Left ventricle myocardium superior (tissue), 1 donor: Measurements from ENCODE around the gene SDC3. TPM values are rescaled to one million over a fixed set of nuclear protein-coding genes. Genes with fewer than 3 reads are reported as not detected.

Experiments used
- ATAC-seq: fragments of 200-7000 bp; cut with Tn5 transposase; one replicate; pipeline ENCODE4 v1.9.1; 2020; ENCODE audit warnings: mild to moderate bottlenecking, moderate library complexity
- DNase-seq: peaks from one replicate; pipeline ENCODE4 v3.0.0-alpha.2; 2020
- intact Hi-C: fragments of 100-400 bp; cut with micrococcal nuclease; formaldehyde crosslinking; loops from one replicate; pipeline ENCODE4 v1.11.0; 2022
- total RNA-seq: library from RNA; stranded (reverse); fragmentation: NEBNext Ultra II Directional; extraction: Animal tissue kit (Norgen Biotek cat#: 25700); gene quantifications from one replicate; pipeline ENCODE4 v1.2.1, GENCODE V29; 2021
- donor health status: DM: no; HTN: yes; CAD: no; lungs with severe emphysema.

SDC3 gene
- total RNA-seq, 1 donor from 2014 or later, result 19.6 TPM

- intact Hi-C loops, result no loop called here
- ATAC-seq (no peak), DNase-seq (no peak)
Measured at GRCh38 chr1:30895944-30896660, 12.5 kb downstream of the SDC3 start.

DNA sequence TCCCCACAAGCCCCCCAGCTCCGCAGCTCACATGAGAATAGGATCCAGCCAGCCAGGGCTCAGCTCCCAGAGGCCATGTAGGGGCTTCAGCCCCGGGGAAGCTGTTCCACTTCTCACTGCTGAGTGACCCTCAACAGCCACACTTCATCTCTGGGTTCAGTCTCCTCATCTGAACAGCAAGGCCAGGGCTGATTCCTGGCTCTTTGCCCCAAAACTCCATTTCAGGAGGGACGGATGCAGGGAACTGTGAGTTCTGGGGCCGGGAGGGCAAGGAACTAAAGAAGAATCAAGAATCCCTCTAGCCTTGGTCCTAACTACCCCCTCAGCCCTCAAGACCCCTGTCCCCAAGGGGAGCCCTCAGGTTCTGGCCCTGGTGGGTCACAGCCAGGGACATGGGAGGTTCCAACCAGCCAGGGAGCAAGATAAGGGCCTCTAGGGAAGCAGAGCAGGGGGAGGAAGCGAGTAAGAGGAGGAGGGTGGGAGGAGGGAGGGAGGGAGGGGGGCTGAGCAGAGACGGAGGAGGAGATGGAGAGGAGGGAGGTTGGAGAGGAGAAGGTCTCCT lies 13.1 kb downstream of the SDC3 start:
- DNase-seq, result no peak
- peak; percentile 27 for ATAC-seq
- intact Hi-C loops, result no loop called here

- intact Hi-C loops, result no loop called here
- ATAC-seq (no peak), DNase-seq (no peak)
Measured at GRCh38 chr1:30894508-30894973, 14.0 kb downstream of the SDC3 start.

- no peak for DNase-seq
- intact Hi-C loops, result no loop called here
- ATAC-seq, result no peak
Measured at GRCh38 chr1:30893776-30894507, 14.6 kb downstream of the SDC3 start.

- ATAC-seq (no peak), DNase-seq (no peak)
- intact Hi-C loops, result no loop called here
Measured at GRCh38 chr1:30892671-30893073, 15.9 kb downstream of the SDC3 start.

DNA sequence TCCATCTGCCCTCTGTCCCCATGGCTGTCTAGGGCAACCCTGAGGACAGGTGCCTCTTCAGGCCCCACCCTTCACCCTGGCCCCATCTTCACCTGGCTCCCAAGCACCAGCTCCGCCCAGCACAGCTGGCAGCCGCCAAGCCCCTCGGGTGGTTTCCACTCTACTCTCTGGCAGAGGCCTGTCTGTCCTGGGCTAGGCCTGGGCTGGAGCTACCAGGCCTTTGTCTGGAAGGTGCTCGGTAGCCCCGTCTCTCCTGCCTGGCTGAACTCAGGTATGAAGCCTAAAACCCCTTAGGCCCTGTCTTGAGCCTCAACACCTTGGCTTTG lies 17.4 kb downstream of the SDC3 start:
- DNase-seq, result no peak
- no peak for ATAC-seq
- intact Hi-C loops, result no loop called here

DNA sequence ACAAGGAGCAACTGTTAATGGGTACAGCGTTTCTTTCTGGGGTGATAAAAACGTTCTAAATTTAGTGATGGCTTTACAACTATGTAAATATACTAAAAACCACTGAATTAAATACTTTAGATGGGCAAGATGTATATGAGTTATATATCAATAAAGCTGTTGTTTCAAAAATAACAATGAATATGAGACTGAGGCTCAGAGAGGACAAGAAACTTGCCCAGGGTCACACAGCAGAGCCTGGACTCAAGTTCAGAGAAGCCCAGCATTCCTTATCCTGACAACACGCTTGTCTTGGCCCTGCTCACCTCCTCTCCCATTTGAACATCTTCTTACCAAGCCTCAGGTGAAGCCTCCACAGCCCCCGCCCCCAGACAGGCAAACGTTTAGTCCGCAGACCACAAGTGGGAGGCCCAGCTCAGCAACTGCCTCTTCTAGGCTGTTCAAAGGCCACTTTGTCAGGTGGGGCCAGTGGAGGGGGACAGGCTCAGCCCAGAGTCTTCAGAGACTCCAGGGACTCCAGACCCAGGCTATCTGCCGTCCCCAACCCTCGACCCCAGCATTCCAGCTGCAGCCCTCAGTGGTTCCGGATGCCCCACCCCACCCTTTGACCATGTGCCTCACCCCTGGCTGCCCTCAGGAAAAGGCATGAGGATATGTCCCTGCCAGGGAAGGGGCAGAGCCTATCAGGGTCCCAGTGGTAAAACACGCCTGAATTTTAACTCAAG lies 17.9 kb downstream of the SDC3 start:
- DNase-seq, result no peak
- no peak for ATAC-seq
- intact Hi-C loops, result no loop called here

GRCh38 chr1:30889511-30889910 lies 19.0 kb downstream of the SDC3 start:
- no peak for ATAC-seq
- no peak for DNase-seq
- intact Hi-C loops, result no loop called here

DNA sequence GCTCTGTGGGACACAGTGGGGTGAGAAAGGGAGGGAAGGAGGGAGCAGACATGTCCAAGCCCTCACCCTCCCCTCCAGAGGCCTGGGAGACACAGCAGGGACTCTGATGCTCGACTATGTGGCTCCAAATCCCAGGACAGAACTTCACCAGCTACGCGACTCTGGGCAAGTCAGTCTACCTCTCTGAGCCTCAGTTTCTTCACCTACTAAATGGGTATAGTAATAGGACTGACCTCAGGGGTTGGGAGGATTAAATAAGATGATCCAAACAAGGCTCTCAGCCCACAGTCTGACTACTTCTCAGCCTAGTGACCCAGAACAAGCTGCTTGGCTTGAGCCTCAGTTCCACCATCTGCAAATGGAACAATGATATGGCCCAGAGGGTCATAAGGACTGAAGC lies 19.6 kb downstream of the SDC3 start:
- intact Hi-C loops, result no loop called here
- peak; percentile 6 for DNase-seq
- ATAC-seq, result no peak

DNA sequence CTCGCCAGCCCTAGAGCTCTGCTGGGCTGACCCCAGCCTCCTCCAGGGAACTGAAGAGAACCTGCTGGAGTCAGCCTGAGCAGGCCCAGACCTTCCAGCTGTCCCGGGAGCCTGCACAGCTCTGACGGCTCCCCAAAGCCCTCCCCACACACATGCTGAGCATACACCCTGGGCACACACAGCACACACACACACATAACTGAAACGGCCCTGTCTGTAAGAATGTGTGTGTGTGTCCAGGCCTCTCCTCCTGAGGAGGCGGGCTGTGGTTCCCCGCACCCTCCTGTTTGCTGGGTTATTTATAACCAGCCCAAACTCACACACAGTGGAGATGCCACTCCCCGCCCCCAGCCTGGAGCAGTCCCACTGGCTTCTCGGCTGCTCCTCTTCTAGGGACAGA lies 20.2 kb downstream of the SDC3 start:
- ATAC-seq (peak; percentile 95), DNase-seq (peak; percentile 84)
- intact Hi-C loops, result no loop called here

- DNase-seq (no peak), ATAC-seq (peak; percentile 39)
- intact Hi-C loops, result no loop called here
Measured at GRCh38 chr1:30887485-30888315, 20.9 kb downstream of the SDC3 start.

- no peak for ATAC-seq
- DNase-seq, result no peak
- intact Hi-C loops, result no loop called here
Measured at GRCh38 chr1:30886710-30887428, 21.7 kb downstream of the SDC3 start.

DNA sequence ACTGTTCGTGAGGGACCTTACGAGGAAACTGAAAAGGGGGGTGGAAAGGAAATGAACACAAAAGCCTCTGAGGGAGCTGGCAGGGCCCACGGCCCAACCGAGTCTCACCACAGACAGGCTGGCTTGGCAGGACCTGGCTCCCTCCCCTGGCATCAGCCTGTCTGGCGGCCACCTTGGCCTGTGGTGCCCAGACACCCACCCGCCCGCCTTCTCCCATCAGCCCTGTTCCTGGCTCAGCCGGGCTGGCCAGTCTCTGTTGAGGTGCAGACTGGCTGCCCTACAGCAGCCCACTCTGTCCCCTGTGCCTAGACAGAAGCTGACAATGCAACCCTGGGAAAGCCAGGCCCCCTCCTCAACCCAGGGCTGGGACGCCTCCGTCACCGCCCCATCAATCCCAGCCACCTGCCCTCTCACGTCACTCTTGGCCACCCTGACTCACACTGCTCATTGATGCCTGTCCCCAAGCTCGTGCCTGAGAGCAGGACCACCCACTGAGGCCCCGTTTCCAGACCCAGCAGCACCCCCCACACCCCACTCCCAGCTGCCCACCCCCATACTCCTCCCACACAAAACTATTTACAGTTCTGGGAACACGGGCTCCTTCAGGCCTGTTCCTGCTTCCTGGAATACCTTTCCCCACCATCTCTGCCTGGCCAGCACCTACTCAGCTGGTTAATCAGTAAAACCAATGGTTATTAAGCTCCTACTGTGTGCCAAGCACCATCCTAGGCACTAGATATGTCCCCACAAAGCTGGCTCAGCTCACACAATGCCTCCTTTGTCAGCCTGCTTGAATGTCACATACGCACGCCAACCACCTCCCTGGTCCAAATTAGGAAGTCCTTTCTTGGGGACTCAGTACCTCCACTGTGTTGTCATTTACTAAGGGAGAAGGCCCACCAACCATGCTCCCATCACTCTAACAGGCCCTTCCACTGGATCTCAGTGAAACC lies 22.7 kb downstream of the SDC3 start:
- DNase-seq, result no peak
- intact Hi-C loops, result no loop called here
- ATAC-seq, result peak; percentile 4

DNA sequence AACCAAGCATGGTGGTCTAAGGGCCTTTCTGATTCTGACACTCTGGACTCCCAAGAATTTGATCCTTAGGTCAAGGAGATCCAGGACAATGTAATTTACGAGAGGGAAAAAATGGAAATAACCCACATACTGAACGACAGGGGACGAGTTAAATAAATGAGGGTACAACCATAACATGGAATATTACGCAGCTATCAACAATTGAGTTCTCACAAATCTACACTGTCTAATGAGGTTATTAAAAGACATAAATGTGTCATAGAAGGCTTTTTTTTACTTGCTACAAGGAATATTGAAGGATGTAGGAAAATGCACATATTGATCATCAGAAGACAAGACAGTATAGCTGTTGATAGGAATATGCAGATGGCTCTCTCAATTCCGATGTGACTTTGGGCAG lies 23.8 kb downstream of the SDC3 start:
- DNase-seq (no peak), ATAC-seq (no peak)
- intact Hi-C loops, result no loop called here

GRCh38 chr1:30883389-30884172 lies 25.0 kb downstream of the SDC3 start:
- ATAC-seq (no peak), DNase-seq (no peak)
- intact Hi-C loops, result no loop called here

GRCh38 chr1:30882678-30883388 lies 25.7 kb downstream of the SDC3 start:
- DNase-seq, result no peak
- intact Hi-C loops, result no loop called here
- no peak for ATAC-seq
